ENCODE results near the gene ACBD4. TPM values are rescaled to one million over a fixed set of nuclear protein-coding genes. Genes with fewer than 3 reads are reported as not detected.

Gene ACBD4
- total RNA-seq, 1 experiment from 2014 or later = 21.8 TPM

DNA sequence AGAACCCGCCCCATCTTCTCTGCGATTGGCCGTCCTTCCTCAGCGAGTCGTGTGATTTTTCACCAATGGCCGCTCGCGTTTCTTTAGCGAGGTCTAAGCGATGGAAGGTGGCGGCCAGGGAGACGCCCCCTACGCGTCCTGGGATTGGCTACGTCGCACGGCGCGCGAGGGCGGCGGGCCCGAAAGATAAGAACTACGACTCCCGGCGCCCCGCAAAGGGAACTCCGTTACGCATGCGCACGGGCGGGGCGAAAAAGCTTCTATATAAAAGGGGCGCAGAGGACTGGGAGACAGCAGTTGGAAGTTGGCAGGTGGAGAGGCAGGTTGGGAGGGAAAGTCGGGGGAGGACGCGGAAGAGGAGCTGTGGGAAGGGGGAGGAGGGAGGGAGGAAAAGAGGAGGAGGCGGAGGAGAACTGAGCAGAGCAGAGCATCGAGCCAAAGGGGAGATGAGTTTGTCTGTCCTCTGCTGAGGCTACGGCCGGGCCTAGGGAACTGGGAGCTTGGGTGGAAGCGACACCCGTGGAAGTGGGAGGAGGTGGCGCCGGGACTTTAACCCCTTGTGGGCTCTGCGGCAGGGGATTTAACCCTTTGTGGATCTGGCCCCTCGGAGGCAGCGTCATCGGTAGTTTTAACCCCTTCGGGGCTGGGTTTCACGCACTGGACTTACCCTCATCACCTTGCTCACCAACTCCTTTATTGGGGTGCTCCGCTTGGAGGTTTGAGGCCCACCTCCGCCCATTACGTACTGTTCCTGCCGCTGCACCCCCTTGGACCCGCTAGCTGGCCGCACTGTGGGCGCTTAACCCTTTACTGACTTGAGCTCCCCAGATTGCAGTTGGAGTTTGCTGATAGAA is 12.9 kb downstream of the ACBD4 start, which contains the start of gene HEXIM1:
HEXIM1 (plus strand) TSS at position 293 of the 854 bp plus-strand sequence. CDS start 716 bp downstream, outside the sequence.
- Mint-ChIP-seq H3K36me3 (ENCODE audit: insufficient read depth, unreplicated experiment) (peaks cover 79% of the 10 kb centered on the region), H3K9me3 (ENCODE audit: low read depth, unreplicated experiment) (no peaks in the 10 kb centered on the region), H3K27ac (ENCODE audit: unreplicated experiment) (peak within 1 kb of the TSS; percentile 100), H3K4me1 (ENCODE audit: low read depth, unreplicated experiment) (peaks cover 39% of the 10 kb centered on the region), H3K4me3 (ENCODE audit: low read depth, unreplicated experiment) (peak within 1 kb of the TSS; percentile 98), H3K27me3 (ENCODE audit: unreplicated experiment) (peaks cover 14% of the 10 kb centered on the region)
- TSS peak; percentile 73 for BruUV-seq (replicated peaks)
- TF ChIP-seq, protein P1, sequence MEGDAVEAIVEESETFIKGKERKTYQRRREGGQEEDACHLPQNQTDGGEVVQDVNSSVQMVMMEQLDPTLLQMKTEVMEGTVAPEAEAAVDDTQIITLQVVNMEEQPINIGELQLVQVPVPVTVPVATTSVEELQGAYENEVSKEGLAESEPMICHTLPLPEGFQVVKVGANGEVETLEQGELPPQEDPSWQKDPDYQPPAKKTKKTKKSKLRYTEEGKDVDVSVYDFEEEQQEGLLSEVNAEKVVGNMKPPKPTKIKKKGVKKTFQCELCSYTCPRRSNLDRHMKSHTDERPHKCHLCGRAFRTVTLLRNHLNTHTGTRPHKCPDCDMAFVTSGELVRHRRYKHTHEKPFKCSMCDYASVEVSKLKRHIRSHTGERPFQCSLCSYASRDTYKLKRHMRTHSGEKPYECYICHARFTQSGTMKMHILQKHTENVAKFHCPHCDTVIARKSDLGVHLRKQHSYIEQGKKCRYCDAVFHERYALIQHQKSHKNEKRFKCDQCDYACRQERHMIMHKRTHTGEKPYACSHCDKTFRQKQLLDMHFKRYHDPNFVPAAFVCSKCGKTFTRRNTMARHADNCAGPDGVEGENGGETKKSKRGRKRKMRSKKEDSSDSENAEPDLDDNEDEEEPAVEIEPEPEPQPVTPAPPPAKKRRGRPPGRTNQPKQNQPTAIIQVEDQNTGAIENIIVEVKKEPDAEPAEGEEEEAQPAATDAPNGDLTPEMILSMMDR (IDR thresholded peaks at IDR 0.05; ENCODE audit: unreplicated experiment) = no peak
- intact Hi-C loops (cut with micrococcal nuclease; ENCODE audit: unreplicated experiment) = loop anchor here (1.0 to 10.0 kb wide), 2 partner anchors 24 to 236 kb away; no protein-coding TSS in a partner anchor
- CTCF ChIA-PET = interaction anchor here (0.6 to 7.8 kb wide), 22 partner anchors 10 to 976 kb away, joined by 3 to 253 read pairs (median 6); partner anchors contain the start of genes ACBD4 and HEXIM2
- DNase-seq = peak; percentile 100

DNA sequence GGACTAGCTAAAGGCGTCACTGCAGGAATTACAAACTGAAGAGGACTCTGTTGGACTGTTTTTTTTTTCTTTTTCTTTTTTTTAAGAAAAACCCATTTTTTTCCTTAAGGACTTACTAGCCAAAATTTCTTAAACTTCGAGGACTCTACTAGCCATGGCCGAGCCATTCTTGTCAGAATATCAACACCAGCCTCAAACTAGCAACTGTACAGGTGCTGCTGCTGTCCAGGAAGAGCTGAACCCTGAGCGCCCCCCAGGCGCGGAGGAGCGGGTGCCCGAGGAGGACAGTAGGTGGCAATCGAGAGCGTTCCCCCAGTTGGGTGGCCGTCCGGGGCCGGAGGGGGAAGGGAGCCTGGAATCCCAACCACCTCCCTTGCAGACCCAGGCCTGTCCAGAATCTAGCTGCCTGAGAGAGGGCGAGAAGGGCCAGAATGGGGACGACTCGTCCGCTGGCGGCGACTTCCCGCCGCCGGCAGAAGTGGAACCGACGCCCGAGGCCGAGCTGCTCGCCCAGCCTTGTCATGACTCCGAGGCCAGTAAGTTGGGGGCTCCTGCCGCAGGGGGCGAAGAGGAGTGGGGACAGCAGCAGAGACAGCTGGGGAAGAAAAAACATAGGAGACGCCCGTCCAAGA is 13.7 kb downstream of the ACBD4 start:
- Mint-ChIP-seq H3K27me3 (ENCODE audit: unreplicated experiment) (peaks cover 14% of the 10 kb centered on the region), H3K27ac (ENCODE audit: unreplicated experiment) (peak overlapping the region; percentile 100), H3K9me3 (ENCODE audit: low read depth, unreplicated experiment) (no peaks in the 10 kb centered on the region), H3K4me3 (ENCODE audit: low read depth, unreplicated experiment) (peak overlapping the region; percentile 98), H3K4me1 (ENCODE audit: low read depth, unreplicated experiment) (peaks cover 39% of the 10 kb centered on the region), H3K36me3 (ENCODE audit: insufficient read depth, unreplicated experiment) (peaks cover 83% of the 10 kb centered on the region)
- CTCF ChIA-PET = interaction anchor here (0.5 to 7.8 kb wide), 20 partner anchors 11 to 170 kb away, joined by 3 to 253 read pairs (median 8); partner anchors contain the start of genes ACBD4, HEXIM2 and MAP3K14
- intact Hi-C loops (cut with micrococcal nuclease; ENCODE audit: unreplicated experiment) = loop anchor here (10.0 kb wide), 1 partner anchor 236 kb away; no protein-coding TSS in a partner anchor
- TF ChIP-seq, protein P1 (IDR thresholded peaks at IDR 0.05; ENCODE audit: unreplicated experiment) = peak; percentile 96
- DNase-seq = peak; percentile 97
- no TSS peak for BruUV-seq (replicated peaks)

DNA sequence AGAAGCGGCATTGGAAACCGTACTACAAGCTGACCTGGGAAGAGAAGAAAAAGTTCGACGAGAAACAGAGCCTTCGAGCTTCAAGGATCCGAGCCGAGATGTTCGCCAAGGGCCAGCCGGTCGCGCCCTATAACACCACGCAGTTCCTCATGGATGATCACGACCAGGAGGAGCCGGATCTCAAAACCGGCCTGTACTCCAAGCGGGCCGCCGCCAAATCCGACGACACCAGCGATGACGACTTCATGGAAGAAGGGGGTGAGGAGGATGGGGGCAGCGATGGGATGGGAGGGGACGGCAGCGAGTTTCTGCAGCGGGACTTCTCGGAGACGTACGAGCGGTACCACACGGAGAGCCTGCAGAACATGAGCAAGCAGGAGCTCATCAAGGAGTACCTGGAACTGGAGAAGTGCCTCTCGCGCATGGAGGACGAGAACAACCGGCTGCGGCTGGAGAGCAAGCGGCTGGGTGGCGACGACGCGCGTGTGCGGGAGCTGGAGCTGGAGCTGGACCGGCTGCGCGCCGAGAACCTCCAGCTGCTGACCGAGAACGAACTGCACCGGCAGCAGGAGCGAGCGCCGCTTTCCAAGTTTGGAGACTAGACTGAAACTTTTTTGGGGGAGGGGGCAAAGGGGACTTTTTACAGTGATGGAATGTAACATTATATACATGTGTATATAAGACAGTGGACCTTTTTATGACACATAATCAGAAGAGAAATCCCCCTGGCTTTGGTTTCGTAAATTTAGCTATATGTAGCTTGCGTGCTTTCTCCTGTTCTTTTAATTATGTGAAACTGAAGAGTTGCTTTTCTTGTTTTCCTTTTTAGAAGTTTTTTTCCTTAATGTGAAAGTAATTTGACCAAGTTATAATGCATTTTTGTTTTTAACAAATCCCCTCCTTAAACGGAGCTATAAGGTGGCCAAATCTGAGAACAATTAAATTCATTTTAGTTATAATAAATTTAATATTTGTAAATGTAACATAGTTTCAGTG is 14.5 kb downstream of the ACBD4 start:
- Mint-ChIP-seq H3K9me3 (ENCODE audit: low read depth, unreplicated experiment) (no peaks in the 10 kb centered on the region), H3K4me3 (ENCODE audit: low read depth, unreplicated experiment) (peak overlapping the region; percentile 98), H3K36me3 (ENCODE audit: insufficient read depth, unreplicated experiment) (peaks cover 81% of the 10 kb centered on the region), H3K27me3 (ENCODE audit: unreplicated experiment) (peaks cover 14% of the 10 kb centered on the region), H3K27ac (ENCODE audit: unreplicated experiment) (peak overlapping the region; percentile 100), H3K4me1 (ENCODE audit: low read depth, unreplicated experiment) (peaks cover 39% of the 10 kb centered on the region)
- TF ChIP-seq, protein P1 (IDR thresholded peaks at IDR 0.05; ENCODE audit: unreplicated experiment) = no peak
- CTCF ChIA-PET = interaction anchor here (0.5 to 7.8 kb wide), 18 partner anchors 10 to 169 kb away, joined by 3 to 253 read pairs (median 10); partner anchors contain the start of genes ACBD4, HEXIM2 and MAP3K14
- BruUV-seq (replicated peaks) = no TSS peak
- intact Hi-C loops (cut with micrococcal nuclease; ENCODE audit: unreplicated experiment) = loop anchor here (1.0 to 10.0 kb wide), 2 partner anchors 43 to 235 kb away; no protein-coding TSS in a partner anchor
- peak; percentile 58 for DNase-seq
